Stimulated activated CD4-positive, alpha-beta T cell treated with anti-CD3 and anti-CD28 coated beads, Interleukin-1b, Interleukin-23, amount 100 ng/mL, for 1 hour (primary cell): ENCODE results near the gene GMDS.

Experiments
- DNase-seq, 2 donors: peaks; one replicate each; pipeline ENCODE4 v3.0.0-alpha.2; 2020; ENCODE audit warnings: low read depth in 2 of 2

Gene GMDS

DNA sequence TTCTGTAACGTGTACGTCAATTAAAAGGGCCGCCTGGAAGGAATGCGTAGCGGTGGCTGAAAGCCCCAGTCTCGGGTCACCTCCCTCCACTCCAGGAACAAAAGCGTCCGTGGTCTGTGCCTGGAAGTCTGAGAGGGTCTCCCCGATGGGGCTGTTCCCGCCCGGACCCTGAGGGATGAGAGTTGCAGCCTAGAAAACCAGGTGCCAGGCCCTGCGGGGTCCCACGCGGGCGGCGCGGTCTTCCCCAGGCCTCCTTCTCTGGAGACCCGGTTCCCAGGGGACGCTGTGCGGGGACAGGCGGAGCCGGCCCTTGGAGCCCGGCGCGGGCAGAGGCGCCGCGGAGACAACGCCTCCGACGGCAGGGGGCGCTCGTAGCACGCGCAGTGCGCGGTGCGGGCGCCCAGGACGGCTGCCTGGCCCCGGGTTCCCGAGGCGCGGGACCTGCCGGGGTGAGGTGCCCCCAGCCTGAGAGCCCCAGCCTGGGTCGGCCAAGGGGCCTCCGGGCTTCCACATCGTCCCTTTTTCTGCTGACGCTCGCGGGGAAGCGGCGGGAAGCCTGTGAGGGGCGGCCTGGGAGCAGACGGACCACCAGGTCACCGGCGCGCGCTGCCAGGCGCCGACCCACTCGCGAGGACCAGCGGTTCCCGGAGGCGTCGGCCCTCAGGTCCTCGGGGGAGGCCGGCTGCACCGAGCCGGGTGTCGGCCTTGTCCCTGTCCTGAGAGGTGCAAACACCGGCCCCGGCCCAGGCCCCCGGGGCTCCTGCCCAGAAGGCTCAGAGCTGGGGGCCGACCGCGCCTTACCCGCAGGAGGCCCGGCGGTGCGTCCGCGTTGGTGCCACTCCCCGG, 641.0 kb downstream of the GMDS start:
- DNase-seq: peak in 1 of 2 donors; percentile 62

- DNase-seq: no peak
Observed at GRCh38 chr6:1603708-1604107, 641.7 kb downstream of the GMDS start.

GRCh38 chr6:1602049-1602713, 643.2 kb downstream of the GMDS start:
- no peak for DNase-seq

DNA sequence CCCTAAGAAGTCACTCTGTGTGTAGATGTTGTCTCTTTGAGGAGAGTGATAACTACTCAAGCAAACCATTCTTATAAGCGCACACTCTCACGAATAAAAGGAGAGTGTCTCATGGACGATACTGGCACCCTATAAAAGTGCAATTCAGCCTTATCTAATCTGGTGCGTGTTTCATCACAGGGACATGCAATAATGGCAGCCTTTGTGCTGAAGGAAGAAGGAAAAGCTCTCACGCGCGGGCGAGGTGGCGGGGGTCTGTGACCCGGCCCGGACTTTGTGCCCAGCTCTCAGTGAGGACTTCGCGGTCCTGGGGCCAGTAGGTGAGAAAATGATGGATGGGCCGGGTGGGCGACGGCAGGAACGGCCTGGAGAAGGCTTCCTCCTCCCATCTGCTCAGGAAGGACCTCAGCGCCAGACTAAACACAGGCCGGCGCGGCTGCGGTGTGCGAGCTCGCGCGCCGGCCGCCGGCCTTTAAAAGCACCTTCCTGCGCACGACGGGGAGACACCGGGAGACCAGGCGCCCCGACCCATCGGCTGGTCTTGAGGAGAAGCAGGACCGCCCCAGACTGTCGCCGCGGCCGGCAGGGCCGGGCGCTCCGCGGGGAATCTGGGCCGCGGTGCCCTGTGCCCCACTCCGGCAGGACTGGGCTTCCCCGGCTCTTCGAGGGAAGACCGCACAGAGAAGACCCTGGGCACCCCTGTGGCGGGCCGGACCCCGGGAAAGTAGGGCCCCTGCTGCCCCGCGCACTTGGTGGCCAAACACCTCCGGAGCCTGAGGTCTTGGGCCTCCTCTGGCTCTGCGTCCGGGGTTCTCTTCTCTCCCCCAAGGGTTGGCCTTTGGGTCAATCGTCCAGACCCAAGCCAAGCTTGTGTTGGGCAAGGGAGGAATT, 644.0 kb downstream of the GMDS start:
- no peak for DNase-seq

DNA sequence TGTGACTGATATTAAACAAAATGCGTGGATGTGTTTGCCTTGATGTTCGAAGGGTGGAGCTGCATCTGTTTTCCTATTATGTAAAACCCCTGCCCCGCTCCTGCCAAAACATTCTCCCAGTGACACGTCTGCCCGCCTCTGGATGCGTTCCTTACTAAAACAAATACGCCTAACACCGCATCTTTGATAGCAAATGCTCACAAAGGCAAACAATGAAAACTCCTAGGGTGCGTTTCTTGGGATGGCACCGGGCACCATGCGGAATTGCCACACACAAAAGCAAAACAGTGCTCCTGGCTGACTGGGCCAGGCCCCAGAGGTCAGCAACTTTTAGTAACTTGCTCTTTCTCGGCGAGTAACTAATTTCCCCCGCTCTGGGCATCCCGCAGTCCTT, 644.6 kb downstream of the GMDS start:
- DNase-seq: no peak

- no peak for DNase-seq
Observed at GRCh38 chr6:1600063-1600763, 645.2 kb downstream of the GMDS start.

GRCh38 chr6:1599469-1599868, 645.9 kb downstream of the GMDS start:
- no peak for DNase-seq

- no peak for DNase-seq
Observed at GRCh38 chr6:1598886-1599285, 646.5 kb downstream of the GMDS start.

DNA sequence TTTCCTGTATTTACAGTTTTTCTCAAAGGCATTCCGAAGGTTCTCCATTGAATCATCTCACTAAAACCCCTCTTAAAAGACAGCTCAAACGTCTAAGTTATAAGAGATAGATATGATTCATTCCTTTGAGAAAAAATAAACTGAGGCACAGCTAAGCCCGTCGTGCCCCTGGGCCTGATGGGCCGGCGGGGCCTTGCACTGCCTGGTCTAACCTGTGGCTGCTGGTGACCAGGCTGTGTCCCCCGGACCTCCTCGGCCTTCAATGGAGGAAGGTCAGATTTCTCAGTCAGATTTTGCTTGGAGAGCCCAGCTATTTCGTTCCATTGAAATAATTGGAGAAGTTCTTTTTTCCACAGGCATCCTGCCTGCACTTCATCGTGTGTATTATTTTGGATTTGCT, 647.0 kb downstream of the GMDS start:
- no peak for DNase-seq

DNA sequence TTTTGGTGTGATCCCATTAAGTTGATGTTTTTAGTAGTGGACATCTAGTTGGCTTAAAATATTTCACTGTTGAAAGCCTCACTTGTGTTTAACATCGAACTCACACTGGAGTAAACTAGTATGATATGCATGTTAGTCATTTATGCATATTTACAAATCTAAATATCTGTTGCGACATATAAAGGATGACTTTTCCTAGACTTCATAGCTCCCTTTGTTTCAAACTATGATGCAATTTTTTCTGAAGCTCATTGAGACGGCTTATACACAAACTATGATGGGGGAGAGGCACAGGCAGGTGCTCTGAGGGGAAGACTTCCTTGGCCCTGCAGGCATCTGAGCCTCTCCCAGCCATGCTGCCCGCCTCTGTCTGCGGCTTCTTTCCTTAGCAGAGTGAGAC, 647.5 kb downstream of the GMDS start:
- no peak for DNase-seq

- no peak for DNase-seq
Observed at GRCh38 chr6:1597121-1597744, 648.2 kb downstream of the GMDS start.

- DNase-seq: peak; percentile 30 to 49
Observed at GRCh38 chr6:1596088-1596852, 649.1 kb downstream of the GMDS start.

- DNase-seq: no peak
Observed at GRCh38 chr6:1595271-1596087, 649.9 kb downstream of the GMDS start.

DNA sequence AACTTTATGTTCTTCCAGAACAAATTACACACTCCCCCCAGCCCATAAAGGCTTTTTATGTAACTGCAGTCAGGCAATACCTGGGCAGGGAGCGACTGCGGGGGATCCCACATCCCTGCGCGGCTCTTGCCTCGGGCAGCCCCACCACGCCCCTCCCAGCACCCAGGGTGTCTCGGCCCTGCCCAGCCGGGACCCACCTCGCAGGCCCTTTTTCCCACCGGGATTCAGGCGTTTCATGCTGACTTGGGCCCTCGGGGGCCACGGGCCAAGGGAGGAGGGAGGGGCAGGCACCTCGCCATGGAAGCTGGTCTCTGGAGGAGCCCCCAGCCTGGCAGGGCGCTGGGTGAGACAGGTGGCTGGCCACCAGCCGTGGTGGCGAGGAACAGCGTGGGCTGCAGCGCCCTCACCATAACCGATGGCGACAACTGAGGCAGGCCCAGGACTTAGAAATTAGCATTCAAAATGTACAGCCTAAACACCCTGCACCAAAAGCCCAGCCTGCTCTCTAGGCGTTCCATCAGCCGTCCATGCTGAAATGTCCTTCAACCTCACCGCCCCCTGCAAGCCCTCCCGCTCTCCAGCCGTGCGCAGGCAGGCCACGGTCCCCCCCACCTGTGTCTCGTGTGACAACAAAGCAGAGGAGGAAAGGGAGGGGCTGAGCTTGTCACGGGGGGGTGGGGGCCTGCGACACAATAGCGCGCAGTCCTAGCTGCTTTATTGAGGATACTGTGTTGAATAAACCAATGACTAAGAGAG, 650.8 kb downstream of the GMDS start:
- DNase-seq: no peak

DNA sequence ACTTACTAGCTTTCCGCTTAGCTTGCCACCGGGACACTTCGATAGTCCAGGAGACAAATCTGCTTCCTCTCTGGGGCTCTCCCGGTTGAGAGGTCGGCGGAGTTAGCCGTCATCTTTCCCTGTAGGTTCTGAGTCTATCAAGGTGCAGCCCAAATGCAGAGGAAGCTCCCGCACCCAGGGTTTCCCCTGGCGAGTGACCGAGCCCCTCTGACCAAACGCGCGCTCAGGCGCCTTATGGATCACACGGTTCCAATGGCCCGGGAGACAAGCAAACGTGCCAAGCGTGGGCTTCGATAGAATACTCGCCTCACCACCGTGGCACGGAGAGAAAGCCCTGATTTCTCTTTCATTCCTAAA, 651.5 kb downstream of the GMDS start:
- DNase-seq: no peak

- no peak for DNase-seq
Observed at GRCh38 chr6:1593286-1593957, 652.0 kb downstream of the GMDS start.

DNA sequence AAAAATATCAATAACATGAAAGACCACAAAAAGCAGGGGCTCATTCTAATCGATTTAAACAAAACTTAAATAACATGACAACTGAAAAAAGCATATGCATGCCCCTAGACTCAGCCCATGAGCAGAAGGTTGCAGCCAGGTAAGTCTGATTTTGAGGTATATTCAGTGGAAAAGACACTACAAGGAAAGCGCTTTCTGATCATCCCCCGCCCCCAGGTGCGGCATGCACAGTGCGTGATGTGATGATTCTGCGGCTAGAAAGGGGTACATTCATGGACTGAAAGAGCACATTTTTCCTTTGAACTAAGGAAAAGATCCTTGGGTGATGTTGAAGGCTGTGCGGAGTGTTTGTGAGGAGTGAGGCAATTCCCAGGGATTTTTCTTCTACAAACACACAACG, 652.6 kb downstream of the GMDS start:
- DNase-seq: no peak

DNA sequence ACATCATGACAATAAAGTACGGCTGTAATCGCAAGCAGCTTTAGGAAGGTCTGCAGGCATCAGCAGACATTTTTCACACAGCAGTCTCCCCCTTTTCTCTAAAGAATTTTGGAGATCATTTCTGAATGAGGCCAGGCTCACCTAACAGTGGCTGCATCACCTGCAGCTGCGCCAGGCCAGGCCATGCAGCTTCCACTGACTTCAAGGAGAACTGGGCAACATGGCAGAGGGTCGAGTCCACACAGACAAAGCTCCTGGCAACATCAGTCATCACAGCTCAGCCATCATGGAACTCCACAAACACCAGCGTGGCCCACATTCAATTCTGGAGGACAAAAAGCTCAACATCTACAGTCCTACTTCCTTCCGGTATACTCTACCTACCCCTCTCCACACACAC, 653.5 kb downstream of the GMDS start:
- DNase-seq: no peak
